GM12878 (cell line): ENCODE measurements around the gene HP1BP3.

Experiments
- HDAC6 ChIP-seq: fragments of 200-600 bp; sonication (generic); IDR thresholded peaks from one replicate; pipeline ENCODE4 v1.8.0; 2017; ENCODE audit warnings: antibody characterized with exemption; ENCODE audit not compliant: unreplicated experiment
- MEF2A ChIP-seq: IDR thresholded peaks from 2 replicates; pipeline ENCODE4 v1.6.1; 2011; ENCODE audit warnings: low read depth, mild to moderate bottlenecking, low read length, moderate library complexity; ENCODE audit not compliant: insufficient read depth
- MXI1 ChIP-seq: fragments of 150-350 bp; IDR thresholded peaks from 2 replicates; pipeline ENCODE4 v1.6.1; 2011; ENCODE audit warnings: low read depth, mild to moderate bottlenecking, inconsistent platforms, low read length, improper control_type of control experiment
- POLR2AphosphoS5 ChIP-seq: IDR thresholded peaks from 2 replicates; pipeline ENCODE4 v1.6.1; 2011; ENCODE audit warnings: mild to moderate bottlenecking, low read length, inconsistent platforms
- RAD21 ChIP-seq: IDR thresholded peaks from 2 replicates; pipeline ENCODE4 v1.6.1; 2011; ENCODE audit warnings: mild to moderate bottlenecking, low read depth, low read length, moderate library complexity; ENCODE audit not compliant: insufficient read depth
- REST ChIP-seq: IDR thresholded peaks from 2 replicates; pipeline ENCODE4 v1.6.1; 2012; ENCODE audit warnings: mild to moderate bottlenecking, low read depth, low read length
- SMC3 ChIP-seq: IDR thresholded peaks from 2 replicates; pipeline ENCODE4 v1.6.1; 2011; ENCODE audit warnings: low read length, improper control_type of control experiment, borderline replicate concordance
- YY1 ChIP-seq: IDR thresholded peaks from 2 replicates; pipeline ENCODE4 v1.6.1; 2011; ENCODE audit warnings: low read depth, mild to moderate bottlenecking, low read length
- TF ChIP-seq, protein P1 (sequence below): IDR thresholded peaks from 2 replicates; pipeline ENCODE4 v1.6.1; 2011; ENCODE audit warnings: low read depth, low read length, improper control_type of control experiment, borderline replicate concordance
- TF ChIP-seq, protein P2 (sequence below), 3 experiments: IDR thresholded peaks in 2 of 3; conservative IDR thresholded peaks in 1 of 3; 2 replicates each; pipeline ENCODE4 v1.5.1; 2011; ENCODE audit warnings: low read depth in 3 of 3, low read length in 3 of 3, mild to moderate bottlenecking in 3 of 3, control low read depth in 2 of 3, moderate library complexity in 2 of 3, inconsistent platforms in 1 of 3, mixed read lengths in 1 of 3; ENCODE audit not compliant: control insufficient read depth in 2 of 3, insufficient read depth in 1 of 3; ENCODE audit errors: extremely low read depth in 1 of 3

DNA sequence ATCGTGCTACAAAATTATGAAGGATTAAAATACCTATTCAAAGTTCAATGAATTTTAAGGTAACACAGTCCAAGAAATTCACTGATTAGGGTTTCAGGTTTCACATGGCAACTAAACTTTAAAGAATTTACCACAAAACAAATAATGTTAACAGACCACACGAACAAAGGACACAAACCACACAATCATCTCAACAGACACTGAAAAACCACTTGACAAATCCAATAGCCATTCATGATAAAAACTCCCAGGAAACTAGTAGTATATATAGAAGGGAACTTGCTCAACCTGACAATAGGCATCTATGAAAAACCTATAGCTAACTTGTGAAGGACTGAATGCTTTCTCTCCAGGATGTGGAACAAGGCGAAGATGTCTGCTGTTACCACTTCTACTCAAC is 33.5 kb downstream of the HP1BP3 start:
- TF ChIP-seq YY1 (no peak), MEF2A (no peak), REST (no peak), RAD21 (no peak), MXI1 (no peak), SMC3 (no peak), POLR2AphosphoS5 (no peak), HDAC6 (no peak)
- TF ChIP-seq, protein P1, sequence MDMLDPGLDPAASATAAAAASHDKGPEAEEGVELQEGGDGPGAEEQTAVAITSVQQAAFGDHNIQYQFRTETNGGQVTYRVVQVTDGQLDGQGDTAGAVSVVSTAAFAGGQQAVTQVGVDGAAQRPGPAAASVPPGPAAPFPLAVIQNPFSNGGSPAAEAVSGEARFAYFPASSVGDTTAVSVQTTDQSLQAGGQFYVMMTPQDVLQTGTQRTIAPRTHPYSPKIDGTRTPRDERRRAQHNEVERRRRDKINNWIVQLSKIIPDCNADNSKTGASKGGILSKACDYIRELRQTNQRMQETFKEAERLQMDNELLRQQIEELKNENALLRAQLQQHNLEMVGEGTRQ = no peak
- TF ChIP-seq, protein P2, sequence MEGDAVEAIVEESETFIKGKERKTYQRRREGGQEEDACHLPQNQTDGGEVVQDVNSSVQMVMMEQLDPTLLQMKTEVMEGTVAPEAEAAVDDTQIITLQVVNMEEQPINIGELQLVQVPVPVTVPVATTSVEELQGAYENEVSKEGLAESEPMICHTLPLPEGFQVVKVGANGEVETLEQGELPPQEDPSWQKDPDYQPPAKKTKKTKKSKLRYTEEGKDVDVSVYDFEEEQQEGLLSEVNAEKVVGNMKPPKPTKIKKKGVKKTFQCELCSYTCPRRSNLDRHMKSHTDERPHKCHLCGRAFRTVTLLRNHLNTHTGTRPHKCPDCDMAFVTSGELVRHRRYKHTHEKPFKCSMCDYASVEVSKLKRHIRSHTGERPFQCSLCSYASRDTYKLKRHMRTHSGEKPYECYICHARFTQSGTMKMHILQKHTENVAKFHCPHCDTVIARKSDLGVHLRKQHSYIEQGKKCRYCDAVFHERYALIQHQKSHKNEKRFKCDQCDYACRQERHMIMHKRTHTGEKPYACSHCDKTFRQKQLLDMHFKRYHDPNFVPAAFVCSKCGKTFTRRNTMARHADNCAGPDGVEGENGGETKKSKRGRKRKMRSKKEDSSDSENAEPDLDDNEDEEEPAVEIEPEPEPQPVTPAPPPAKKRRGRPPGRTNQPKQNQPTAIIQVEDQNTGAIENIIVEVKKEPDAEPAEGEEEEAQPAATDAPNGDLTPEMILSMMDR (IDR thresholded peaks at IDR 0.05 in 2 of 3, conservative IDR thresholded peaks at IDR 0.05 in 1 of 3; ENCODE audit: control insufficient read depth in 2 of 3, extremely low read depth in 1 of 3, insufficient read depth in 1 of 3, low read depth in 3 of 3, low read length in 3 of 3) = no peak
